PFSK-1 (cell line): Measurements from ENCODE around the gene ZNF43. TPM values are rescaled to one million over a fixed set of nuclear protein-coding genes. Genes with fewer than 3 reads are reported as not detected.
A peak's percentile ranks its signal among the peaks of the same experiment; 100 is the strongest.

Experiments used
- FOXP2 ChIP-seq: optimal IDR thresholded peaks from 2 replicates; pipeline ENCODE3; 2011; ENCODE audit warnings: borderline replicate concordance, control low read depth, inconsistent platforms; ENCODE audit not compliant: insufficient read depth; ENCODE audit errors: extremely low read length, extremely low read depth
- POLR2AphosphoS5 ChIP-seq: IDR thresholded peaks from 2 replicates; pipeline ENCODE4 v1.6.1; 2012; ENCODE audit warnings: low read depth, mild to moderate bottlenecking, control low read depth, low read length, moderate library complexity
- REST ChIP-seq, 2 experiments: IDR thresholded peaks; 2 replicates each; pipeline versions ENCODE4 v1.6.1 to v1.8.0; 2011 to 2012; ENCODE audit warnings: low read depth in 2 of 2, low read length in 2 of 2, control low read depth in 1 of 2, inconsistent platforms in 1 of 2, mild to moderate bottlenecking in 1 of 2, moderate library complexity in 1 of 2; ENCODE audit not compliant: insufficient read depth in 1 of 2
- SIN3A ChIP-seq: IDR thresholded peaks from 2 replicates; pipeline ENCODE4 v1.6.1; 2012; ENCODE audit warnings: mild to moderate bottlenecking, low read length, moderate library complexity, borderline replicate concordance; ENCODE audit not compliant: insufficient read depth
- TAF1 ChIP-seq: IDR thresholded peaks from 2 replicates; pipeline ENCODE4 v1.6.1; 2012; ENCODE audit warnings: low read length, control low read depth, borderline replicate concordance; ENCODE audit not compliant: insufficient read depth
- polyA plus RNA-seq: library from polyadenylated mRNA; unstranded; fragments of >200 nt; gene quantifications from one replicate; pipeline ENCODE4 v1.2.1, GENCODE V29; 2012; ENCODE audit warnings: low read depth, missing spikeins; ENCODE audit not compliant: insufficient read length

Gene ZNF43
- polyA plus RNA-seq, result 1.2 TPM

GRCh38 chr19:21835810-21836444 lies at the start of gene ZNF43:
ZNF43 (minus strand) TSS chr19:21836182; CDS start chr19:21836038, 144 bp downstream.
- TF ChIP-seq POLR2AphosphoS5 (peak; percentile 98), SIN3A (no peak), TAF1 (peak; percentile 93)

- TF ChIP-seq FOXP2 (no peak), TAF1 (no peak), POLR2AphosphoS5 (no peak)
These were observed 47.5 kb upstream of the ZNF43 start for GRCh38 chr19:21883516-21883915.

- TF ChIP-seq POLR2AphosphoS5 (no peak), FOXP2 (no peak), TAF1 (no peak), SIN3A (no peak), REST (IDR thresholded peaks at IDR 0.05; ENCODE audit: insufficient read depth in 1 of 2, low read depth in 2 of 2, low read length in 2 of 2) (no peak)
These were observed 42.7 kb upstream of the ZNF43 start for GRCh38 chr19:21878646-21879045.

- TF ChIP-seq FOXP2 (no peak), SIN3A (no peak), POLR2AphosphoS5 (no peak), REST (IDR thresholded peaks at IDR 0.05; ENCODE audit: insufficient read depth in 1 of 2, low read depth in 2 of 2, low read length in 2 of 2) (no peak), TAF1 (no peak)
These were observed 42.0 kb upstream of the ZNF43 start for GRCh38 chr19:21877976-21878375.

- TF ChIP-seq SIN3A, result no peak
- no peak for TF ChIP-seq TAF1
- no peak for TF ChIP-seq FOXP2
- no peak for TF ChIP-seq REST (IDR thresholded peaks at IDR 0.05; ENCODE audit: insufficient read depth in 1 of 2, low read depth in 2 of 2, low read length in 2 of 2)
- no peak for TF ChIP-seq POLR2AphosphoS5
These were observed 21.0 kb upstream of the ZNF43 start for GRCh38 chr19:21856773-21857514.

GRCh38 chr19:21851596-21852345 lies 15.8 kb upstream of the ZNF43 start:
- TF ChIP-seq FOXP2 (no peak), REST (IDR thresholded peaks at IDR 0.05; ENCODE audit: insufficient read depth in 1 of 2, low read depth in 2 of 2, low read length in 2 of 2) (no peak), POLR2AphosphoS5 (peak; percentile 74)
